WTC11 (cell line): ENCODE data around the gene CCDC69. TPM values are rescaled to one million over a fixed set of nuclear protein-coding genes. Genes with fewer than 3 reads are reported as not detected.

Experiments
- ATAC-seq: fragments of 200-7000 bp; cut with Tn5 transposase; 2 replicates; pipeline ENCODE4 v1.10.0; 2021; ENCODE audit warnings: mild to moderate bottlenecking, moderate library complexity
- CTCF ChIA-PET: fragments of 300-600 bp; sonication (Branson Sonifier 250); formaldehyde crosslinking; loops from one replicate; lab custom pipeline; 2021; ENCODE audit warnings: antibody characterized with exemption; lab: Charles Lee
- POLR2A ChIA-PET: fragments of 350-600 bp; sonication (Branson Sonifier 250); formaldehyde crosslinking; loops from one replicate; lab custom pipeline; 2021; ENCODE audit warnings: antibody characterized with exemption; lab: Charles Lee
- DNase-seq: peaks from one replicate; pipeline ENCODE4 v3.0.0; 2021; ENCODE audit warnings: low spot score
- H3K27ac Mint-ChIP-seq: 2 replicates; pipeline ENCODE4 v1.8.0; 2021; ENCODE audit warnings: mixed read lengths
- H3K27me3 Mint-ChIP-seq: 2 replicates; pipeline ENCODE4 v1.8.0; 2021; ENCODE audit warnings: low read depth, mild to moderate bottlenecking, moderate library complexity, mixed read lengths
- H3K36me3 Mint-ChIP-seq: 2 replicates; pipeline ENCODE4 v1.8.0; 2021; ENCODE audit warnings: mixed read lengths
- H3K4me1 Mint-ChIP-seq: 2 replicates; pipeline ENCODE4 v1.8.0; 2022; ENCODE audit warnings: mixed read lengths
- H3K4me3 Mint-ChIP-seq: 2 replicates; pipeline ENCODE4 v1.8.0; 2021; ENCODE audit warnings: mild to moderate bottlenecking, moderate library complexity, mixed read lengths
- H3K9me3 Mint-ChIP-seq: 2 replicates; pipeline ENCODE4 v1.8.0; 2021; ENCODE audit warnings: mixed read lengths
- ATF6 ChIP-seq: sonication (generic); formaldehyde crosslinking; IDR thresholded peaks from 2 replicates; pipeline ENCODE4 v1.8.1; 2023; ENCODE audit warnings: mild to moderate bottlenecking, missing genetic modification reagents
- CDX4 ChIP-seq: fragments of 250-450 bp; sonication (Bioruptor Pico); IDR thresholded peaks from 2 replicates; pipeline ENCODE4 v1.9.0; 2021; ENCODE audit warnings: moderate library complexity, mild to moderate bottlenecking, inconsistent platforms, borderline replicate concordance
- CTCF ChIP-seq: fragments of 200-600 bp; IDR thresholded peaks from 2 replicates; pipeline ENCODE4 v1.8.0; 2022; ENCODE audit warnings: antibody characterized with exemption
- ERG ChIP-seq: fragments of 250-450 bp; sonication (Bioruptor Pico); IDR thresholded peaks from 2 replicates; pipeline ENCODE4 v1.8.0; 2021; ENCODE audit warnings: mild to moderate bottlenecking
- FOXK1 ChIP-seq: sonication (generic); formaldehyde crosslinking; IDR thresholded peaks from 2 replicates; pipeline ENCODE4 v1.8.0; 2022; ENCODE audit warnings: mild to moderate bottlenecking, moderate library complexity, missing genetic modification reagents
- GTF2I ChIP-seq: fragments of 250-450 bp; sonication (Bioruptor Pico); conservative IDR thresholded peaks from 2 replicates; pipeline ENCODE4 v1.4.0; 2021; ENCODE audit warnings: mild to moderate bottlenecking
- JUN ChIP-seq: sonication (generic); formaldehyde crosslinking; IDR thresholded peaks from 2 replicates; pipeline ENCODE4 v1.8.0; 2023; ENCODE audit warnings: mild to moderate bottlenecking, missing genetic modification reagents
- KAT7 ChIP-seq: sonication (generic); formaldehyde crosslinking; IDR thresholded peaks from 2 replicates; pipeline ENCODE4 v1.8.1; 2023; ENCODE audit warnings: missing genetic modification reagents, mild to moderate bottlenecking, borderline replicate concordance
- MAX ChIP-seq: sonication (generic); formaldehyde crosslinking; IDR thresholded peaks from 2 replicates; pipeline ENCODE4 v1.8.0; 2022; ENCODE audit warnings: mild to moderate bottlenecking, missing genetic modification reagents
- NFE2L1 ChIP-seq: sonication (generic); formaldehyde crosslinking; IDR thresholded peaks from 2 replicates; pipeline ENCODE4 v1.8.1; 2023; ENCODE audit warnings: missing genetic modification reagents
- NR1H2 ChIP-seq: sonication (generic); formaldehyde crosslinking; IDR thresholded peaks from 2 replicates; pipeline ENCODE4 v1.9.0; 2021; ENCODE audit warnings: mild to moderate bottlenecking, moderate library complexity, missing genetic modification reagents
- PREB ChIP-seq: sonication (generic); formaldehyde crosslinking; IDR thresholded peaks from 2 replicates; pipeline ENCODE4 v1.8.1; 2022; ENCODE audit warnings: mild to moderate bottlenecking, missing genetic modification reagents, moderate library complexity, borderline replicate concordance
- SOX15 ChIP-seq: fragments of 250-450 bp; sonication (Bioruptor Pico); IDR thresholded peaks from 2 replicates; pipeline ENCODE4 v1.9.0; 2021; ENCODE audit warnings: mild to moderate bottlenecking
- TEAD4 ChIP-seq: sonication (generic); formaldehyde crosslinking; IDR thresholded peaks from 2 replicates; pipeline ENCODE4 v1.8.0; 2022; ENCODE audit warnings: mild to moderate bottlenecking, missing genetic modification reagents
- USF1 ChIP-seq: sonication (generic); formaldehyde crosslinking; IDR thresholded peaks from 2 replicates; pipeline ENCODE4 v1.8.0; 2022; ENCODE audit warnings: mild to moderate bottlenecking, missing genetic modification reagents
- ZBTB21 ChIP-seq: sonication (generic); formaldehyde crosslinking; IDR thresholded peaks from 2 replicates; pipeline ENCODE4 v1.8.1; 2023; ENCODE audit warnings: mild to moderate bottlenecking, missing genetic modification reagents, borderline replicate concordance
- ZNF232 ChIP-seq: sonication (generic); formaldehyde crosslinking; IDR thresholded peaks from 2 replicates; pipeline ENCODE4 v1.8.0; 2022; ENCODE audit warnings: mild to moderate bottlenecking, missing genetic modification reagents
- ZNF532 ChIP-seq: fragments of 250-450 bp; sonication (Bioruptor Pico); IDR thresholded peaks from 2 replicates; pipeline ENCODE4 v1.9.0; 2021; ENCODE audit warnings: mild to moderate bottlenecking, borderline replicate concordance
- total RNA-seq: library from RNA; stranded (reverse); gene quantifications from 3 replicates; pipeline ENCODE4 v1.2.3, GENCODE V29; 2021

Gene CCDC69
- total RNA-seq, 1 experiment from 2014 or later: 12.4 TPM

GRCh38 chr5:151191661-151192060 is 32.2 kb downstream of the CCDC69 start:
- Mint-ChIP-seq H3K27ac (no peak overlapping the region), H3K36me3 (peaks cover 4% of the 10 kb centered on the region; the same call in 1 of the 2 replicates), H3K4me1 (peaks cover 14% of the 10 kb centered on the region), H3K4me3 (no peak overlapping the region), H3K27me3 (no peaks in the 10 kb centered on the region), H3K9me3 (peaks cover 4% of the 10 kb centered on the region)
- DNase-seq: no peak
- ATAC-seq: peak; percentile 83
- TF ChIP-seq CDX4 (no peak), CTCF (no peak), GTF2I (CRISPR knock-in tag) (no peak), ZNF532 (CRISPR knock-in tag) (no peak), USF1 (CRISPR knock-in tag) (no peak), JUN (CRISPR knock-in tag) (no peak), ATF6 (CRISPR knock-in tag) (no peak), PREB (CRISPR knock-in tag) (no peak), KAT7 (no peak), SOX15 (CRISPR knock-in tag) (no peak), ZBTB21 (no peak), MAX (no peak), NR1H2 (CRISPR knock-in tag) (no peak), FOXK1 (CRISPR knock-in tag) (no peak), NFE2L1 (CRISPR knock-in tag) (no peak), ZNF232 (CRISPR knock-in tag) (no peak), TEAD4 (CRISPR knock-in tag) (no peak), ERG (CRISPR knock-in tag) (no peak)
- POLR2A ChIA-PET: interaction anchor here (0.8 to 1.1 kb wide), 2 partner anchors 18 to 20 kb away, joined by 3 read pairs; no protein-coding TSS in a partner anchor
- CTCF ChIA-PET: interaction anchor here (0.6 to 1.4 kb wide), 7 partner anchors 17 to 1551 kb away, joined by 3 to 9 read pairs (median 3); partner anchors contain the start of gene CCDC69
